ENCODE data around the gene MDGA2. TPM values are rescaled to one million over a fixed set of nuclear protein-coding genes. Genes with fewer than 3 reads are reported as not detected.
"Not testable (repeated sequence)": the region's sequence is repeated elsewhere in the genome, so short reads cannot be mapped to it uniquely, and the experiment has no call there.

MDGA2 gene
- total RNA-seq, 1 experiment from 2014 or later, result 0.12 TPM

DNA sequence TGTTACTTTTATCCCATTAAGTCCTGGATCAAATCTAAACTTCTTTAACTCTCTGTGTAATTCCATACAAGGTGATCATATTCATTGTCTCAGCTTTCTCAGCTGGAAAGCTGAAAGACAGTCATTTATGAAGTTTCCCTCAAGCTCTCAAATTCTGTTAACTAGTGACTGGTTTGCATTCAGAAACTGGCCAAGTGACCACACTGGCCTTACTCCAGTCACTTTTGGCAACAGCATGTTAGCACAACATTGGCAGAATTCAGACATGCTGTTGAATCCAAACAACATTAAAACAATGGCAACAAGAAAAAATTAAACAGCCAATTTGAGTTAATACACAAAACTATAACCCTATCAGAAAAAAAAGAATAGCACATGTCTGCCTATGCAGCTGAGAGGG is 343.3 kb downstream of the MDGA2 start:
- no peak for DNase-seq (ENCODE audit: low read depth)

DNA sequence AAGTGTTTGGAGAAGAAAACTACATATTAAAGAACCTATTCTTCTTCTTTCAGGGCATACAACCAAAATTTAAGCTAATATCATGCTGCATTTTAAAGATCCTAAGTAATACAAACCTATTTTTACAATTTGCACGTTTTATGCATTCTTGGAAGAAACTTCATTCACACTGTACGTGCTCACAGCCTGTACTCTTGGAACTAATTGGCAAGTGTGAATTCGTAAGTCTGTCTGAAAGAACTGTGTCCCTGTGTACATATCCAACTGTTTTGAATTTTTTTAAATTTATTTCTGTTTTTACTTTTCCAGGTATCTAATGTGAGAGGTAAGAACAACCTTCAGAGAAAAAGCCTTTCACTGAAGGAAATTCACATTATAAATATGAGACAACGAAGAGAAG is 347.0 kb downstream of the MDGA2 start:
- no peak for DNase-seq (ENCODE audit: low read depth)

GRCh38 chr14:47327336-47327735 is 348.1 kb downstream of the MDGA2 start:
- DNase-seq (ENCODE audit: low read depth), result no peak

DNA sequence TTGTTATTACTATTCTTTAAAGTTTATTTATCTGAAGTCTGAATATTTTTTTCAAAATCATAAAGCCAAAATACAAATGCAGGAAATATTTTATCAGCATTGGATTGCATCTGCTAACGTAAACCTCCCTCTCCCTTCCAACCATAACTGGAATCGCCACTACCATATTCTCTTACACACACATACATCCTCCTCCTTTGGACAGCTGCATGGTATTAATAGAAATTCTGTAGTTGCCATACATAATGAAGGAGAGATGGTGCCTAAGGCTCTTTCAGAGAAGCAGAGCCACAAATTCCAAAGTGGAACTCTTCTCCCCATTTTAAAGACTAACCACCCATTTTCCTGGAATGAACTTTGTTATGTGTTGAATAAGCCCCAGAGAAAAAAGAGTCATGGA is 352.7 kb downstream of the MDGA2 start:
- no peak for DNase-seq (ENCODE audit: low read depth)

GRCh38 chr14:47302121-47302520 is 373.3 kb downstream of the MDGA2 start:
- DNase-seq (ENCODE audit: low read depth), result no peak

DNA sequence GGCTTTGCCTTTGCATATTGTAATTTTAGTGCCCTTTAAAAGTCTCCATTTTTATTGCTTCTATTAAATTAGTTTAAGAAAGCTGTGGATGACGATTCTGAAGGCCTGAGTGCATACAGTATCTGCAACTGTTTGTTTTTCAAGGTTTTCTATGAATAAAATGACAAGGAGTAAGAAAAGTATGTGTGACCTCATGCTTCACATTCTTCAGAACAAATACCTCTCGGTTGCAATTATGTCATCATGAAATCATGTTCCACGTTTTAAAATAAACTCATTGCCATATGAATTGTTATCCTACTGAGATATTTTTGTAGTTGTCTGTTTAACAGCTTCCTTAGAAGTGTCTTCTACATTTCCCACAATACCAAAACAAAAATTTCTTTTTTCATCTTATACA is 374.6 kb downstream of the MDGA2 start:
- DNase-seq (ENCODE audit: low read depth), result no peak

GRCh38 chr14:47297374-47297773 is 378.0 kb downstream of the MDGA2 start:
- no peak for DNase-seq (ENCODE audit: low read depth)

- no peak for DNase-seq (ENCODE audit: low read depth)
Observed at GRCh38 chr14:47284283-47284682, 391.1 kb downstream of the MDGA2 start.

DNA sequence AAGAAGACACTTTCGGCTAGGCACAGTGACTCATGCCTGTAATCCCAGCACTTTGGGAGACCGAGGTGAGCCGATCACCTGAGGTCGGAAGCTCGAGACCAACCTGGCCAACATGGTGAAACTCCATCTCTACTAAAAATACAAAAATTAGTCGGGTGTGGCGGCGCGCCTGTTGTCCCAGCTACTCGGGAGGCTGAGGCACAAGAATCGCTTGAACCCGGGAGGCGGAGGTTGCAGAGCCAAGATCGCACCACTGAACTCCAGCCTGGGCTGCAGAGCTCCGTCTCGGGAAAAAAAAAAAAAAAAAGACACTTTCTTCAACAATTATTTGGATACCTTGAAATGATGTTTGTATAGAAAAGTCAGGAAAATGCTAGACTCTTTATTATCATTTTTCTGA is 393.6 kb downstream of the MDGA2 start:
- DNase-seq (ENCODE audit: low read depth), result not testable (repeated sequence)

- DNase-seq (ENCODE audit: low read depth), result no peak
Observed at GRCh38 chr14:47278233-47278842, 397.1 kb downstream of the MDGA2 start.

DNA sequence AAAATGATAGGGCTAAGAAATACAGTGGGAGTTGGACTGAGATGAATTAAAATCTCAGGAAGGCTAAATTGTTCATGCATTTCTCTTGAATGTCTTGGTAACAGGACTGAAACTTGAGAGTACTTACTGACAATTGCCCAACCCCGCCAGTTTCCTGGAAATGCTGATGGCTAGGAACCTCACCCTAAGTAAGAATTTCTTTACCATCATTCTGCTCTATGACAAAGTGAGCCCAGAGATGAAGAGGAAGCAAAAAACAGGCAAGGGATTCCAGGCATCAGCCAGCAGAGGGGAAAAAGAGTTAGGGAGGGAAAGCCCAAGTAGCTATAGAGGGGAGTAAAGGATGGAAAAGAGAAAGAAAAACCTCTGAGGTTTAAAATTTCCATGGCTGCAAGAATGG is 397.7 kb downstream of the MDGA2 start:
- no peak for DNase-seq (ENCODE audit: low read depth)

GRCh38 chr14:47276931-47277330 is 398.5 kb downstream of the MDGA2 start:
- DNase-seq (ENCODE audit: low read depth), result no peak

DNA sequence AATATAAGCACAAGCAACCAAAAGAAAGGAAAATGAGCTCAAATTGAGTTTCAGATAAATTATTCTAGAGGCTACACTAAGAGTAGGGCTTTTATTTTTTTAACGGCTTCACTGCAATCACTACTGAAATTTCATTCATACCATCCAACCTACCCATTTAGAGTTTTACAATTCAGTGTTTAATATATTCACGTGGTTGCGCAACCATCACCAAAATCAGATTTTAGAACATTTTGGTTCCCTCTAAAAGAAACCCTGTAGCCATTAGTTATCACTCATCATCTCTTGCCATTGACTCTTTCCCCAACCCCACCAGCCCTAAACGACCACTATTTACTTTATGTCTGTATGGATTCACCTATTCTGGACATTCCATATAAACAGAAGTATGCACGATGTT is 401.5 kb downstream of the MDGA2 start:
- no peak for DNase-seq (ENCODE audit: low read depth)

DNA sequence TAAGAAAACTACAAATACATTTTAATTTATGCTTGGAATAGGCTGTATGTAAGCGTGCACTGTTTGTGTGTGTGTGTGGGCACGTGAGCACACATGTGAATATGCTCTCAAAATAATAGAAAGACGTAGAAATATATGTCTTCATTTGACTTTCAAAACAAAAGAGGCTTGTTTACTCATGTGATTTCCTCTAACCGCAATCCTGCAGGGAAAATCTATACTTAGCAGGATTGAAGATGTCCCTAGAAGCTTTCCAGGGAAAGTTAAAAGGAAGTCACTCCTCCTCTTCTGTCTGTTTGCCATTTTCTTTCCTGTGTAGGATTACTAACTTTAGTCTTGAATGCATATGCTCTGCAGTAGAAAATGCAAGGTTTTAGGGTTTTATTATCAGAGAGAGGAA is 404.7 kb downstream of the MDGA2 start:
- DNase-seq (ENCODE audit: low read depth), result no peak

- DNase-seq (ENCODE audit: low read depth), result no peak
Observed at GRCh38 chr14:47269756-47270492, 405.5 kb downstream of the MDGA2 start.

GRCh38 chr14:47264842-47265241 is 410.6 kb downstream of the MDGA2 start:
- no peak for DNase-seq (ENCODE audit: low read depth)

DNA sequence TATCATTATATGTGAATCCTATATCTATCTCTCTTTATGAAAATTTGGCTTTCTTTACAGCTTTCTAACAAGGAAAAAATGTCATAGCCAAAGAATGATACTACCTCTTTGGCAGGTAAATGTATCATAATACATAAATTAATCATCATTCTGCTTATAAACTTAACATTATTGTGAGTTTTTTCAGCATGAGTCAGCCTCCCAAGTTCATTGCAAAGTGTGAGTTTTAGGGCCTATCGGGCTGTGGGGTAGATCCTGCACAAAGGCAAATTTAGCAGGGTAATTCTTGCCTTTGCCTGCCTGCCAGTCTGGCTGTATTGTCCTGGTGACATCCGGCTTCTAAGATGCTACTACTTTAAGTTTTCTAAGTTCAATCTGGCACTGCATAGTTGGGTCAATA is 412.6 kb downstream of the MDGA2 start:
- DNase-seq (ENCODE audit: low read depth), result no peak

GRCh38 chr14:47261350-47261749 is 414.1 kb downstream of the MDGA2 start:
- DNase-seq (ENCODE audit: low read depth), result no peak

- DNase-seq (ENCODE audit: low read depth), result no peak
Observed at GRCh38 chr14:47259796-47260195, 415.6 kb downstream of the MDGA2 start.

DNA sequence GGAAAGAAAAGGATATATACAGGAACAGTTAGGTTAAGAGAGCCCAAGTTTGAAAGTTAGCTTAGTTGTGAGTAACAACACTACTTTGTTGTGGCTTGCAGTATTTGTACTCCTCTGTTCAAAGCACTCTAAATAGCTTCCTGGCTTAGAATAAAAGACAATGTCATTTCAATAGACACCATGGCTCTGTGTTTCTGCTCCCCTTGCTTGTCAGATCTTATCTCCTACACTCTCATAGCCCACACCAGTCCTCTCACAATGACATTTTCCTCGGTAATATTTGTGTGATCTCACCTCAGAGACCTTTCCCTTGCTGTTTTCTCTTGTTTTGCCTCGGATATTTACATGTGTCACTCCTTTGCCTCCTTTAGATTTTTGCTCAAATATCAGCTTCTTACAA is 418.4 kb downstream of the MDGA2 start:
- DNase-seq (ENCODE audit: low read depth), result no peak

GRCh38 chr14:47252802-47253201 is 422.6 kb downstream of the MDGA2 start:
- no peak for DNase-seq (ENCODE audit: low read depth)

GRCh38 chr14:47246367-47246766 is 429.0 kb downstream of the MDGA2 start:
- DNase-seq (ENCODE audit: low read depth), result no peak

DNA sequence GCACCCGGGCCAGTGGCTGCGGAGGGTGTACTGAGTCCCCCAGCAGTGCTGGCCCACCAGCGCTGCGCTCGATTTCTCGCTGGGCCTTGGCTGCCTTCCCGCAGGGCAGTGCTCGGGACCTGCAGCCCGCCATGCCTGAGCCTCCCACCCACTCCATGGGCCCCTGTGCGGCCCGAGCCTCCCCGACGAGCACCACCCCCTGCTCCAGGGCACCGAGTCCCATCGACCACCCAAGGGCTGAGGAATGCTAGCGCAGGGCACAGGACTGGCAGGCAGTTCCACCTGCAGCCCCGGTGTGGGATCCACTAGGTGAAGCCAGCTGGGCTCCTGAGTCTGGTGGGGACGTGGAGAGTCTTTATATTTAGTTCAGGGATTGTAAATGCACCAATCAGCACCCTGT is 432.8 kb downstream of the MDGA2 start:
- DNase-seq (ENCODE audit: low read depth), result not testable (repeated sequence)

All from RPMI7951 (cell line).